T-cell (primary cell): ENCODE measurements around the gene CD72. TPM values are rescaled to one million over a fixed set of nuclear protein-coding genes. Genes with fewer than 3 reads are reported as not detected.

ENCODE experiments used
- ATAC-seq, 4 experiments: fragments of 200-7000 bp in 3 of 4; fragments of 150-1000 bp in 1 of 4; cut with Tn5 transposase; replicated peaks in 1 of 4; 1 replicate in 3 of 4; 2 replicates in 1 of 4; pipeline ENCODE4 v1.10.0; 2021; ENCODE audit warnings: moderate library complexity in 3 of 4, mild to moderate bottlenecking in 2 of 4, moderate number of reproducible peaks in 1 of 4
- CTCF ChIA-PET, 2 donors: fragments of 300-600 bp; sonication (Branson Sonifier 250); formaldehyde crosslinking; loops; one replicate each; lab custom pipeline; 2022; ENCODE audit warnings: antibody characterized with exemption in 2 of 2; lab: Charles Lee
- POLR2A ChIA-PET, 2 donors: fragments of 300-600 bp; sonication (Branson Sonifier 250); formaldehyde crosslinking; loops; one replicate each; lab custom pipeline; 2022; ENCODE audit warnings: antibody characterized with exemption in 2 of 2; lab: Charles Lee
- DNase-seq, 35 experiments: peaks; one replicate each; pipeline versions ENCODE4 v3.0.0 to v3.0.0-alpha.2; 2013 to 2023
- H3K27ac ChIP-seq: one replicate; pipeline ENCODE4 v1.5.1; 2013; ENCODE audit warnings: low read length
- H3K27me3 ChIP-seq, 2 experiments: replicated peaks in 1 of 2; 1 replicate in 1 of 2; 2 replicates in 1 of 2; pipeline versions ENCODE4 v1.6.1 to v1.7.0; 2013; ENCODE audit warnings: low read length in 1 of 2, mixed read lengths in 1 of 2; ENCODE audit not compliant: control insufficient read depth in 2 of 2, insufficient read depth in 2 of 2; ENCODE audit errors: extremely low read depth in 1 of 2
- H3K36me3 ChIP-seq, 2 donors: 1 replicate in 1 of 2; 2 replicates in 1 of 2; pipeline versions ENCODE4 v1.6.1 to v1.7.0; 2013; ENCODE audit warnings: low read length in 1 of 2; ENCODE audit not compliant: control insufficient read depth in 2 of 2, insufficient read depth in 1 of 2; ENCODE audit errors: extremely low read depth in 1 of 2
- H3K4me1 ChIP-seq, 2 experiments: 1 replicate in 1 of 2; 2 replicates in 1 of 2; pipeline versions ENCODE4 v1.6.1 to v1.7.0; 2013; ENCODE audit warnings: low read length in 2 of 2, mixed read lengths in 1 of 2; ENCODE audit not compliant: insufficient read depth in 2 of 2, control insufficient read depth in 1 of 2; ENCODE audit errors: extremely low read depth in 1 of 2
- H3K4me3 ChIP-seq, 2 donors: 1 replicate in 1 of 2; 2 replicates in 1 of 2; pipeline versions ENCODE4 v1.5.1 to v1.7.0; 2013; ENCODE audit warnings: mild to moderate bottlenecking in 2 of 2, low read length in 1 of 2, moderate library complexity in 1 of 2; ENCODE audit not compliant: control insufficient read depth in 1 of 2; ENCODE audit errors: extremely low read depth in 1 of 2
- H3K9me3 ChIP-seq: 2 replicates; pipeline ENCODE4 v1.7.0; 2013
- H3K27ac Mint-ChIP-seq, 2 donors: one replicate each; pipeline ENCODE4 v1.8.0; 2020 to 2021; ENCODE audit warnings: mild to moderate bottlenecking in 2 of 2, mixed read lengths in 2 of 2
- H3K27me3 Mint-ChIP-seq, 2 donors: one replicate each; pipeline ENCODE4 v1.8.0; 2021 to 2022; ENCODE audit warnings: mixed read lengths in 2 of 2
- H3K36me3 Mint-ChIP-seq: one replicate; pipeline ENCODE4 v1.8.0; 2021; ENCODE audit warnings: mixed read lengths
- H3K4me1 Mint-ChIP-seq, 3 donors: one replicate each; pipeline ENCODE4 v1.8.0; 2020 to 2022; ENCODE audit warnings: mixed read lengths in 3 of 3, mild to moderate bottlenecking in 1 of 3
- H3K4me3 Mint-ChIP-seq, 3 donors: one replicate each; pipeline ENCODE4 v1.8.0; 2020 to 2022; ENCODE audit warnings: mild to moderate bottlenecking in 3 of 3, mixed read lengths in 3 of 3, moderate library complexity in 3 of 3
- H3K9me3 Mint-ChIP-seq, 3 donors: one replicate each; pipeline ENCODE4 v1.8.0; 2020 to 2022; ENCODE audit warnings: mixed read lengths in 3 of 3
- WGBS: methylation state at CpG from one replicate; pipeline ENCODE4 v1.1.5; 2013; ENCODE audit warnings: missing lambda C conversion rate; ENCODE audit not compliant: insufficient coverage; 5-methylcytosine and 5-hydroxymethylcytosine counted together
- total RNA-seq, 35 experiments: library from RNA in 6 of 35; stranded (reverse) in 6 of 35; fragments of 120-200 nt in 1 of 35; gene quantifications; one replicate each; pipeline versions ENCODE4 v1.2.1 to v1.2.4 and lab custom pipeline; 2013 to 2026

CD72 gene
- total RNA-seq, 5 donors from 2014 or later (not counting 1 experiment from before 2014, with no cell fraction given), result 2.5 to 9.2 (median 4.9) TPM

GRCh38 chr9:35636135-35636876, 18.1 kb upstream of the CD72 start:
- ChIA-PET CTCF (interaction anchor here in 1 of 2 donors (1.0 kb wide), 1 partner anchor 25 kb away, joined by 3 read pairs; no protein-coding TSS in a partner anchor), POLR2A (interaction anchor here in 1 of 2 donors (0.6 kb wide), 1 partner anchor 65 kb away, joined by 3 read pairs; no protein-coding TSS in a partner anchor)
- Histone ChIP-seq H3K4me1 (peaks cover 20 to 30% of the 10 kb centered on the region in 2 experiments), H3K4me3 (no peak overlapping the region), H3K9me3 (no peaks in the 10 kb centered on the region), H3K27me3 (no peaks in the 10 kb centered on the region), H3K27ac (peak overlapping the region; percentile 57), H3K36me3 (no peaks in the 10 kb centered on the region)
- Mint-ChIP-seq H3K27me3 (no peaks in the 10 kb centered on the region), H3K36me3 (peaks cover 9% of the 10 kb centered on the region), H3K4me1 (peaks cover 47 to 65% (median 52%) of the 10 kb centered on the region in 3 donors), H3K4me3 (no peak overlapping the region), H3K27ac (peak overlapping the region; percentile 41 to 82), H3K9me3 (no peaks in the 10 kb centered on the region)
- WGBS, result 100% methylated on average over 1 of the region's 9 CpGs
- DNase-seq, result no peak
- no peak for ATAC-seq

DNA sequence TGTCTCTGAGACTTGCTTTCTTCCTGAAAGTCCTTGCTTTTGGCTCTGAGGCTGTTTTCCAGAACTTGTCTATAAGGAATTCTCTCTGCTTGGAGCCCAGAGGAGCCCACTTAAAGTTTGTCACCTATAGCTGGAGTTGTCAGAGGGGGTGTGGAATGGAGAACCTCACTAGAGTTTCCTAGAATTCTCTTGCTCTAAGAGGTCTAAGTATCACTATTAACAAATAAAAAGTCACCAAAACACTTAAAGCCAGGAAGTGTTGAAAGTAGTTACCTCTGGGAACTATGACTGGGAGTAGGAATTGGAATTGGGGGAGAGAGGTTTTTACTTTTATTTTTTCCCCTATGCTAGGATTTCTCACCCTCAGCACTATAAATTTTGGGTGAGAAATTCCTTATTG, 17.5 kb upstream of the CD72 start:
- ChIA-PET POLR2A (no interaction called here), CTCF (interaction anchor here in 1 of 2 donors (1.0 kb wide), 1 partner anchor 24 kb away, joined by 3 read pairs; no protein-coding TSS in a partner anchor)
- Mint-ChIP-seq H3K4me3 (no peak overlapping the region), H3K4me1 (peaks cover 42 to 59% (median 49%) of the 10 kb centered on the region in 3 donors), H3K27ac (peak overlapping the region; percentile 27 to 48), H3K27me3 (no peaks in the 10 kb centered on the region), H3K9me3 (no peaks in the 10 kb centered on the region), H3K36me3 (peaks cover 5% of the 10 kb centered on the region)
- Histone ChIP-seq H3K4me1 (peaks cover 20 to 30% of the 10 kb centered on the region in 2 experiments), H3K27me3 (no peaks in the 10 kb centered on the region), H3K27ac (peak overlapping the region; percentile 57), H3K4me3 (no peak overlapping the region), H3K9me3 (no peaks in the 10 kb centered on the region), H3K36me3 (no peaks in the 10 kb centered on the region)
- ATAC-seq (no peak), DNase-seq (no peak)

GRCh38 chr9:35629597-35629996, 11.4 kb upstream of the CD72 start:
- CTCF ChIA-PET, result no interaction called here
- Histone ChIP-seq H3K27ac (no peak overlapping the region), H3K9me3 (no peaks in the 10 kb centered on the region), H3K27me3 (no peaks in the 10 kb centered on the region), H3K4me3 (no peak overlapping the region), H3K4me1 (no peaks in the 10 kb centered on the region), H3K36me3 (no peaks in the 10 kb centered on the region)
- DNase-seq, result no peak
- Mint-ChIP-seq H3K9me3 (no peaks in the 10 kb centered on the region), H3K4me3 (no peak overlapping the region), H3K27me3 (no peaks in the 10 kb centered on the region), H3K4me1 (peaks cover 0 to 10% (median 9%) of the 10 kb centered on the region in 3 donors), H3K27ac (no peak overlapping the region), H3K36me3 (no peaks in the 10 kb centered on the region)
- no peak for ATAC-seq
- POLR2A ChIA-PET, result interaction anchor here in 1 of 2 donors (0.6 to 0.8 kb wide), 4 partner anchors 16 to 312 kb away, joined by 4 to 7 read pairs (median 5); no protein-coding TSS in a partner anchor
- WGBS, result 83% methylated on average over 5 of the region's 5 CpGs

DNA sequence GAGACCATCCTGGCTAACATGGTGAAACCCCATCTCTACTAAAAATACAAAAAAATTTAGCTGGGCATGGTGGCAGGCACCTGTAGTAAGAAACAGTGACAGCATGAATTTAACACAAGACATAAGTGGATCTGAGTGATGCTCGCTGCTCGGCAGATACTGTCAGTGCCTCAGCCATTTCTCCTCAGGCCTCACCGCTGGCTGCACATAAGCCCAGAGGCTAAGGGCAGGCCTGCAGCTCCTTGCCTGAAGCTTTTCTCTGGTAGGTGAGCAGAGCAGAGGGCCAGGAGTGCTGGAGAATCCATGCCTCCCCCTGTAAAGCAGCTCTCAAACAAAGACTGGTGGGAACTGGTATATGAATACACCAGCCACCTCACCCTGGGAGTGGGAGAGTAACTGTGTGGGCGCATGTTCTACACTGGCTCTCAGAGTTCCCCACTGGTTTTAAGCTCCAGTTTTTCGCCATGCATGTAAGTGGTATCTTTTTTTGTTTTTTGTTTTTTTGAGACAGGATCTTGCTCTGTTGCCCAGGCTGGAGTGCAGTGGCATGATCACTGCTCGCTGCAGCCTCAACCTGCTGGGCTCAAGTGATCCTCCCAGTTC, 10.3 kb upstream of the CD72 start:
- no peak for ATAC-seq
- Histone ChIP-seq H3K27me3 (no peaks in the 10 kb centered on the region), H3K36me3 (no peaks in the 10 kb centered on the region), H3K4me1 (no peaks in the 10 kb centered on the region), H3K9me3 (no peaks in the 10 kb centered on the region), H3K4me3 (no peak overlapping the region), H3K27ac (no peak overlapping the region)
- DNase-seq, result no peak
- H3K4me3 Mint-ChIP-seq, result no peak overlapping the region
- 100% methylated on average over 5 of the region's 6 CpGs for WGBS
- H3K27ac Mint-ChIP-seq, result no peak overlapping the region
- H3K36me3 Mint-ChIP-seq, result no peaks in the 10 kb centered on the region
- ChIA-PET CTCF (interaction anchor here (0.5 to 0.7 kb wide), 3 partner anchors 47 to 741 kb away, joined by 3 read pairs; no protein-coding TSS in a partner anchor), POLR2A (interaction anchor here in 1 of 2 donors (0.6 kb wide), 1 partner anchor 42 kb away, joined by 3 read pairs; no protein-coding TSS in a partner anchor)
- H3K4me1 Mint-ChIP-seq, result peaks cover 0 to 10% (median 7%) of the 10 kb centered on the region in 3 donors
- no peaks in the 10 kb centered on the region for H3K27me3 Mint-ChIP-seq
- H3K9me3 Mint-ChIP-seq, result no peaks in the 10 kb centered on the region

- H3K27me3 Mint-ChIP-seq, result no peaks in the 10 kb centered on the region
- H3K9me3 Mint-ChIP-seq, result no peaks in the 10 kb centered on the region
- ChIA-PET CTCF (interaction anchor here in 1 of 2 donors (0.7 kb wide), 1 partner anchor 265 kb away, joined by 4 read pairs; no protein-coding TSS in a partner anchor), POLR2A (no interaction called here)
- H3K4me1 ChIP-seq, result no peaks in the 10 kb centered on the region
- no peaks in the 10 kb centered on the region for H3K36me3 ChIP-seq
- no peak for ATAC-seq
- WGBS, result no CpG with 5 or more reads among the region's 2 CpGs
- H3K4me1 Mint-ChIP-seq, result peaks cover 0 to 10% (median 4%) of the 10 kb centered on the region in 3 donors
- H3K4me3 Mint-ChIP-seq, result no peak overlapping the region
- H3K9me3 ChIP-seq, result no peaks in the 10 kb centered on the region
- no peak overlapping the region for H3K4me3 ChIP-seq
- no peaks in the 10 kb centered on the region for H3K36me3 Mint-ChIP-seq
- H3K27ac ChIP-seq, result no peak overlapping the region
- H3K27ac Mint-ChIP-seq, result no peak overlapping the region
- no peaks in the 10 kb centered on the region for H3K27me3 ChIP-seq
- DNase-seq, result no peak
Measured at GRCh38 chr9:35627575-35627974, 9.4 kb upstream of the CD72 start.

DNA sequence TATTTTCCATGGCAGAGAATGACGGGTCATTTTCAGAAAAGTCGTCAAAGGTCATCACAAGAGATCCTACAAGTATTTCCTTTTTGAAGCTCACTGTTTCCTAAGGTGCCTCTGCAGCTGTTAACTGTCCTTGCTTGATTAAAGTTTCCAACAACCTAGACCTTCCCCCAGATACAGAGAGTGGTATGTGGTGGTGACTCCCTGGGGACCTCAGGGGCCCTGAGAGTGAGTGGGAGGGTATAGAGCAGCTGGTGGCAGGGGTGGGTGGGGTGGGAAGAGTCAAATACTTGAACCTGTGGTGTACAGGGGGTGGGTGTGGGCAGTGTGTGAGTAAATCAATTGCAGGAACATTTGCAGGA, 1.6 kb upstream of the CD72 start:
- Mint-ChIP-seq H3K36me3 (no peaks in the 10 kb centered on the region), H3K4me3 (peak overlapping the region in 1 of 3 donors; percentile 88), H3K4me1 (peaks cover 40 to 50% (median 41%) of the 10 kb centered on the region in 3 donors), H3K9me3 (no peaks in the 10 kb centered on the region), H3K27me3 (no peaks in the 10 kb centered on the region), H3K27ac (peak overlapping the region; percentile 84 to 89)
- WGBS, result 0% methylated on average over 1 of the region's 2 CpGs
- Histone ChIP-seq H3K9me3 (no peaks in the 10 kb centered on the region), H3K4me1 (peaks cover 23 to 46% of the 10 kb centered on the region in 2 experiments), H3K36me3 (no peaks in the 10 kb centered on the region), H3K27me3 (no peaks in the 10 kb centered on the region), H3K27ac (peak overlapping the region; percentile 68), H3K4me3 (no peak overlapping the region)
- ChIA-PET CTCF (interaction anchor here (0.6 to 1.5 kb wide), 8 partner anchors 9 to 193 kb away, joined by 3 to 6 read pairs (median 4); partner anchors contain the start of genes CCDC107 (in 1 of the 2), RMRP (in 1 of the 2) and SPAG8 (in 1 of the 2)), POLR2A (interaction anchor here in 1 of 2 donors (0.6 to 0.8 kb wide), 2 partner anchors 88 to 593 kb away, joined by 4 to 6 read pairs; no protein-coding TSS in a partner anchor)
- DNase-seq (no peak), ATAC-seq (no peak)
